H1 (cell line): Measurements from ENCODE around the gene NRXN3. TPM values are rescaled to one million over a fixed set of nuclear protein-coding genes. Genes with fewer than 3 reads are reported as not detected.

Source experiments
- CTCF ChIA-PET: fragments of 300-600 bp; sonication (Branson Sonifier 250); formaldehyde crosslinking; loops from one replicate; lab custom pipeline; 2021; ENCODE audit not compliant: partially characterized antibody; lab: Charles Lee
- POLR2A ChIA-PET: fragments of 300-600 bp; sonication (Branson Sonifier 250); formaldehyde crosslinking; loops from one replicate; lab custom pipeline; 2021; ENCODE audit warnings: inconsistent platforms; ENCODE audit not compliant: partially characterized antibody; lab: Charles Lee
- DNase-seq, 2 experiments: peaks; one replicate each; pipeline versions ENCODE4 v3.0.0 to v3.0.0-alpha.2; 2010 to 2022; ENCODE audit warnings: low spot score in 2 of 2, low read depth in 1 of 2, mixed read lengths in 1 of 2
- FAIRE-seq: peaks from 2 replicates; lab custom pipeline; 2011; peaks lifted over from hg19 to GRCh38; lab: Jason Lieb, UNC
- H2AFZ ChIP-seq: 2 replicates; pipeline ENCODE4 v1.8.1; 2012; ENCODE audit warnings: low read length, inconsistent platforms
- H2AK5ac ChIP-seq: 2 replicates; pipeline ENCODE4 v1.6.1; 2013; ENCODE audit warnings: low read depth, low read length
- H2BK120ac ChIP-seq: replicated peaks from 2 replicates; pipeline ENCODE3; 2013; ENCODE audit warnings: low read depth, low read length, inconsistent platforms
- H2BK12ac ChIP-seq: 2 replicates; pipeline ENCODE4 v1.6.1; 2013; ENCODE audit warnings: low read depth, low read length
- H2BK15ac ChIP-seq: 2 replicates; pipeline ENCODE4 v1.6.1; 2013; ENCODE audit warnings: low read length
- H2BK20ac ChIP-seq: 2 replicates; pipeline ENCODE4 v1.6.1; 2013; ENCODE audit warnings: low read length
- H2BK5ac ChIP-seq: 2 replicates; pipeline ENCODE4 v1.6.1; 2013; ENCODE audit warnings: low read depth, low read length
- H3K14ac ChIP-seq: 2 replicates; pipeline ENCODE4 v1.6.1; 2013; ENCODE audit warnings: inconsistent platforms; ENCODE audit not compliant: insufficient read length
- H3K18ac ChIP-seq: 2 replicates; pipeline ENCODE4 v1.6.1; 2013; ENCODE audit warnings: low read length; ENCODE audit errors: extremely low read depth
- H3K23ac ChIP-seq: 2 replicates; pipeline ENCODE4 v1.6.1; 2013; ENCODE audit warnings: inconsistent platforms; ENCODE audit not compliant: insufficient read length
- H3K23me2 ChIP-seq: 2 replicates; pipeline ENCODE4 v1.6.1; 2013; ENCODE audit warnings: low read depth, low read length
- H3K27ac ChIP-seq: 2 replicates; pipeline ENCODE4 v1.6.1; 2011; ENCODE audit warnings: low read depth, low read length, inconsistent platforms
- H3K27me3 ChIP-seq, 4 experiments: replicated peaks in 1 of 4; 1 replicate in 1 of 4; 2 replicates in 3 of 4; pipeline versions ENCODE4 v1.6.1 to v1.8.1; 2011 to 2013; ENCODE audit warnings: low read length in 3 of 4, mild to moderate bottlenecking in 3 of 4, inconsistent platforms in 2 of 4, mixed read lengths in 2 of 4, moderate library complexity in 1 of 4; ENCODE audit not compliant: control insufficient read depth in 3 of 4, insufficient read depth in 3 of 4; ENCODE audit errors: extremely low read depth in 1 of 4
- H3K36me3 ChIP-seq, 4 experiments: 2 replicates each; pipeline versions ENCODE4 v1.6.1 to v1.8.1; 2011 to 2013; ENCODE audit warnings: mild to moderate bottlenecking in 4 of 4, low read length in 3 of 4, moderate library complexity in 2 of 4, control low read depth in 1 of 4, inconsistent platforms in 1 of 4; ENCODE audit not compliant: insufficient read depth in 4 of 4, control insufficient read depth in 2 of 4
- H3K4ac ChIP-seq: replicated peaks from 2 replicates; pipeline ENCODE3; 2013; ENCODE audit warnings: low read length, low read depth, mixed read lengths, inconsistent platforms; ENCODE audit not compliant: insufficient read length
- H3K4me1 ChIP-seq, 4 experiments: replicated peaks in 1 of 4; 1 replicate in 1 of 4; 2 replicates in 3 of 4; pipeline versions ENCODE4 v1.6.1 to v1.8.1; 2011 to 2013; ENCODE audit warnings: low read length in 3 of 4, inconsistent platforms in 2 of 4, mixed read lengths in 1 of 4; ENCODE audit not compliant: insufficient read depth in 4 of 4, control insufficient read depth in 3 of 4
- H3K4me2 ChIP-seq, 2 experiments: 2 replicates each; pipeline versions ENCODE4 v1.6.1 to v1.8.1; 2011 to 2013; ENCODE audit warnings: low read depth in 2 of 2, low read length in 2 of 2, control low read depth in 1 of 2, inconsistent platforms in 1 of 2, mild to moderate bottlenecking in 1 of 2; ENCODE audit not compliant: insufficient read depth in 1 of 2
- H3K4me3 ChIP-seq, 4 experiments: fragments of 200-600, 300-600 bp in 1 of 4; sonication (generic), shearing (Covaris generic), sonication (Bioruptor Twin) in 1 of 4; 2 replicates each; pipeline versions ENCODE4 v1.5.1 to v1.8.1; 2011 to 2016; ENCODE audit warnings: low read length in 4 of 4, low read depth in 3 of 4, control low read depth in 2 of 4, inconsistent platforms in 2 of 4, mild to moderate bottlenecking in 2 of 4, mixed read lengths in 1 of 4, moderate library complexity in 1 of 4; ENCODE audit not compliant: insufficient read depth in 2 of 4; ENCODE audit errors: extremely low read depth in 1 of 4
- H3K56ac ChIP-seq: replicated peaks from 2 replicates; pipeline ENCODE3; 2013; ENCODE audit warnings: low read depth, mild to moderate bottlenecking, mixed read lengths, low read length, inconsistent platforms; ENCODE audit not compliant: insufficient read length
- H3K79me1 ChIP-seq: 2 replicates; pipeline ENCODE4 v1.6.1; 2013; ENCODE audit warnings: low read depth, low read length, control low read depth
- H3K79me2 ChIP-seq, 2 experiments: 2 replicates each; pipeline versions ENCODE4 v1.6.1 to v1.8.1; 2012 to 2013; ENCODE audit warnings: low read length in 2 of 2, mild to moderate bottlenecking in 2 of 2, inconsistent platforms in 1 of 2; ENCODE audit not compliant: insufficient read depth in 2 of 2, control insufficient read depth in 1 of 2
- H3K9ac ChIP-seq, 4 experiments: replicated peaks in 1 of 4; 1 replicate in 1 of 4; 2 replicates in 3 of 4; pipeline versions ENCODE4 v1.6.1 to v1.8.1; 2011 to 2013; ENCODE audit warnings: low read depth in 3 of 4, low read length in 3 of 4, control low read depth in 2 of 4, mild to moderate bottlenecking in 2 of 4, moderate library complexity in 2 of 4, inconsistent platforms in 1 of 4; ENCODE audit errors: extremely low read depth in 1 of 4
- H3K9me3 ChIP-seq, 2 experiments: 2 replicates each; pipeline versions ENCODE4 v1.6.1 to v1.8.1; 2012 to 2013; ENCODE audit warnings: mild to moderate bottlenecking in 2 of 2, moderate library complexity in 2 of 2, control low read depth in 1 of 2, inconsistent platforms in 1 of 2, low read depth in 1 of 2, low read length in 1 of 2, mixed read lengths in 1 of 2; ENCODE audit not compliant: insufficient read depth in 2 of 2
- H4K20me1 ChIP-seq, 2 experiments: replicated peaks in 1 of 2; 2 replicates each; pipeline versions ENCODE3 to v1.8.1; 2011 to 2013; ENCODE audit warnings: inconsistent platforms in 2 of 2, low read length in 2 of 2, mild to moderate bottlenecking in 1 of 2; ENCODE audit not compliant: insufficient read depth in 2 of 2, control insufficient read depth in 1 of 2
- H4K5ac ChIP-seq: 2 replicates; pipeline ENCODE4 v1.6.1; 2013; ENCODE audit warnings: low read length, low read depth, mixed read lengths, inconsistent platforms; ENCODE audit not compliant: insufficient read length
- H4K8ac ChIP-seq: 2 replicates; pipeline ENCODE4 v1.8.0; 2013; ENCODE audit warnings: mild to moderate bottlenecking, moderate library complexity, low read length, inconsistent platforms; ENCODE audit not compliant: insufficient read depth; ENCODE audit errors: extremely low read depth
- H4K91ac ChIP-seq: replicated peaks from 2 replicates; pipeline ENCODE3; 2013; ENCODE audit warnings: low read length, mixed read lengths, inconsistent platforms; ENCODE audit not compliant: insufficient read length
- ASH2L ChIP-seq: fragments of 200-600, 300-600 bp; sonication (generic); IDR thresholded peaks from one replicate; pipeline ENCODE4 v1.7.1; 2017; ENCODE audit warnings: low read length
- CBX5 ChIP-seq: fragments of 300-800, 300-1000 bp; sonication (generic); IDR thresholded peaks from 2 replicates; pipeline ENCODE4 v1.7.1; 2016; ENCODE audit warnings: antibody characterized with exemption, low read length, low read depth
- EGR1 ChIP-seq: IDR thresholded peaks from 2 replicates; pipeline ENCODE4 v1.6.1; 2011; ENCODE audit warnings: low read depth, low read length, borderline replicate concordance
- EZH2 ChIP-seq: fragments of 200-600 bp; sonication (generic); IDR thresholded peaks from 2 replicates; pipeline ENCODE4 v1.7.1; 2012; ENCODE audit warnings: low read depth, mild to moderate bottlenecking, moderate library complexity, low read length, inconsistent platforms; ENCODE audit not compliant: severe bottlenecking
- JUN ChIP-seq: IDR thresholded peaks from 2 replicates; pipeline ENCODE4 v1.6.1; 2011; ENCODE audit warnings: low read depth, mild to moderate bottlenecking, improper control_type of control experiment, low read length
- KDM5A ChIP-seq: fragments of 200-600 bp; IDR thresholded peaks from 2 replicates; pipeline ENCODE4 v1.7.1; 2012; ENCODE audit warnings: mild to moderate bottlenecking, low read length, inconsistent platforms, mixed read lengths
- RAD21 ChIP-seq, 2 experiments: IDR thresholded peaks in 1 of 2; conservative IDR thresholded peaks in 1 of 2; 2 replicates each; pipeline ENCODE4 v1.6.1; 2011; ENCODE audit warnings: low read depth in 2 of 2, low read length in 2 of 2, improper control_type of control experiment in 1 of 2, inconsistent platforms in 1 of 2, mild to moderate bottlenecking in 1 of 2, moderate library complexity in 1 of 2
- RBBP5 ChIP-seq: IDR thresholded peaks from 2 replicates; pipeline ENCODE4 v1.7.1; 2012; ENCODE audit warnings: low read depth, mild to moderate bottlenecking, inconsistent platforms, low read length, moderate library complexity, borderline replicate concordance
- TBP ChIP-seq: IDR thresholded peaks from 2 replicates; pipeline ENCODE4 v1.6.1; 2011; ENCODE audit warnings: low read depth, low read length, improper control_type of control experiment
- WGBS, 2 experiments: shearing (Covaris generic) in 1 of 2; methylation state at CpG; one replicate each; pipeline versions ENCODE4 v1.1.6 to v1.1.7; 2013 to 2015; ENCODE audit warnings: low lambda C conversion rate in 2 of 2, mixed read lengths in 2 of 2, inconsistent platforms in 1 of 2, low coverage in 1 of 2, missing lambda C conversion rate in 1 of 2; ENCODE audit not compliant: insufficient replicate concordance in 2 of 2, insufficient coverage in 1 of 2, insufficient read length in 1 of 2; ENCODE audit errors: extremely low coverage in 1 of 2, missing lambda C conversion rate in 1 of 2; 5-methylcytosine and 5-hydroxymethylcytosine counted together
- polyA plus RNA-seq, 7 experiments: library from polyadenylated mRNA; depleted of rRNA in 3 of 7; stranded (reverse) in 5 of 7; unstranded in 2 of 7; fragments of >200 nt in 5 of 7; fragments of 200-250 nt in 2 of 7; gene quantifications; 1 replicate in 5 of 7; 2 replicates in 1 of 7; 4 replicates in 1 of 7; pipeline versions ENCODE4 v1.2.1 to v1.2.3, GENCODE V29; 2011 to 2013; ENCODE audit warnings: missing spikeins in 2 of 7, mixed read lengths in 2 of 7
- total RNA-seq: library from RNA; stranded (reverse); fragmentation: NEBNext Ultra II Directional; extraction: Animal tissue kit (Norgen Biotek cat#: 25700); gene quantifications from 2 replicates; pipeline ENCODE4 v1.2.1, GENCODE V29; 2021
- TF ChIP-seq, protein P1 (sequence below): IDR thresholded peaks from 2 replicates; pipeline ENCODE4 v1.6.1; 2012; ENCODE audit warnings: low read length, inconsistent platforms

The NRXN3 gene
- total and polyA plus RNA-seq, 2 of the 8 experiments (the other 6 are each of a cell fraction or from before 2014, with no cell fraction given), result 2.6 to 4.1 TPM

DNA sequence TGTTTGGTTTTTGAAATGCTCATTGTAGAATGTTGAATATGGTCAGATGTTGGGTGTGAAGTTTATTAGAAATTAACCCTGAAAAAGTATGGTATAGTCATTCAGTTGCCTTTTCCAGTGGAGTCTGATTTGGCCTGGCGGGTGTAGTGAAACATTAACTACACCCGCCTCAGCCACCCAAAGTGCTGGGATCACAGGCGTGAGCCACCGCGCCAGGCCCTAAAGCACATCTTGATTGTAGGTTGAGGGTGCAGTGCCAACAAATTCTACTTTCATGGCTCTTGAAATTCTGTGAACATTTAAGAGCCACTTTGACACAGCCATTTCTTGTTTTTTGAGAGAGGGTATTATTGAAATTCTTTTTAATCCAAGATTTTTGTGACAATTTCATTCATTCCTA lies 1416.2 kb downstream of the NRXN3 start:
- Histone ChIP-seq H3K18ac (no peak overlapping the region), H3K9ac (no peak overlapping the region), H3K23me2 (no peaks in the 10 kb centered on the region), H3K56ac (no peak overlapping the region), H4K20me1 (no peaks in the 10 kb centered on the region), H3K4me2 (no peak overlapping the region), H3K79me1 (no peaks in the 10 kb centered on the region), H4K5ac (no peak overlapping the region), H2AK5ac (no peak overlapping the region), H2BK5ac (no peak overlapping the region), H4K8ac (no peak overlapping the region), H3K23ac (no peak overlapping the region), H4K91ac (no peak overlapping the region), H2BK120ac (no peak overlapping the region), H3K79me2 (no peaks in the 10 kb centered on the region), H3K4me1 (peaks cover 0 to 2% (median 0%) of the 10 kb centered on the region in 4 experiments; a peak in 2 of 7 replicates), H3K27ac (no peak overlapping the region), H3K4me3 (no peak overlapping the region), H3K9me3 (peaks cover 6 to 8% of the 10 kb centered on the region in 2 experiments), H3K27me3 (no peaks in the 10 kb centered on the region), H2AFZ (no peak overlapping the region), H2BK20ac (no peak overlapping the region), H3K36me3 (0 out of 8 replicates have a peak, but pooled peaks cover 0 to 2% (median 0%) of the 10 kb centered on the region in 4 experiments), H3K14ac (no peak overlapping the region), H2BK12ac (no peak overlapping the region), H2BK15ac (no peak overlapping the region), H3K4ac (no peak overlapping the region)
- CTCF ChIA-PET, result no interaction called here
- no peak for TF ChIP-seq KDM5A
- TF ChIP-seq RAD21 (IDR thresholded peaks at IDR 0.05 in 1 of 2, conservative IDR thresholded peaks at IDR 0.05 in 1 of 2; ENCODE audit: low read depth in 2 of 2, low read length in 2 of 2), result no peak
- no peak for TF ChIP-seq JUN
- no peak for TF ChIP-seq CBX5
- no peak for TF ChIP-seq RBBP5
- TF ChIP-seq, protein P1, sequence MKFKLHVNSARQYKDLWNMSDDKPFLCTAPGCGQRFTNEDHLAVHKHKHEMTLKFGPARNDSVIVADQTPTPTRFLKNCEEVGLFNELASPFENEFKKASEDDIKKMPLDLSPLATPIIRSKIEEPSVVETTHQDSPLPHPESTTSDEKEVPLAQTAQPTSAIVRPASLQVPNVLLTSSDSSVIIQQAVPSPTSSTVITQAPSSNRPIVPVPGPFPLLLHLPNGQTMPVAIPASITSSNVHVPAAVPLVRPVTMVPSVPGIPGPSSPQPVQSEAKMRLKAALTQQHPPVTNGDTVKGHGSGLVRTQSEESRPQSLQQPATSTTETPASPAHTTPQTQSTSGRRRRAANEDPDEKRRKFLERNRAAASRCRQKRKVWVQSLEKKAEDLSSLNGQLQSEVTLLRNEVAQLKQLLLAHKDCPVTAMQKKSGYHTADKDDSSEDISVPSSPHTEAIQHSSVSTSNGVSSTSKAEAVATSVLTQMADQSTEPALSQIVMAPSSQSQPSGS, result no peak
- no peak for TF ChIP-seq TBP
- no peak for TF ChIP-seq EZH2
- TF ChIP-seq EGR1, result no peak
- no peak for TF ChIP-seq ASH2L
- WGBS, 2 experiments, result 93% methylated on average over 5 of the region's 5 CpGs; no CpG with 5 or more reads in 1 of the 2 experiments
- POLR2A ChIA-PET, result no interaction called here
- FAIRE-seq (no peak), DNase-seq (no peak)
